Chondrocyte (in vitro differentiated cells): ENCODE measurements around the gene KAZN. TPM values are rescaled to one million over a fixed set of nuclear protein-coding genes. Genes with fewer than 3 reads are reported as not detected.

Source experiments
- DNase-seq: peaks from one replicate; pipeline ENCODE4 v3.0.0; 2021; ENCODE audit warnings: mixed read lengths, low spot score
- H3K27ac Mint-ChIP-seq: one replicate; pipeline ENCODE4 v1.8.0; 2021; ENCODE audit warnings: mild to moderate bottlenecking, moderate library complexity, mixed read lengths; ENCODE audit not compliant: unreplicated experiment
- H3K27me3 Mint-ChIP-seq: 2 replicates; pipeline ENCODE4 v1.8.0; 2021; ENCODE audit warnings: low read depth, mixed read lengths
- H3K36me3 Mint-ChIP-seq: 2 replicates; pipeline ENCODE4 v1.8.0; 2021; ENCODE audit warnings: low read depth, mixed read lengths
- H3K4me1 Mint-ChIP-seq: 2 replicates; pipeline ENCODE4 v1.8.0; 2021; ENCODE audit warnings: low read depth, mild to moderate bottlenecking, mixed read lengths
- H3K4me3 Mint-ChIP-seq: one replicate; pipeline ENCODE4 v1.8.0; 2021; ENCODE audit warnings: mild to moderate bottlenecking, moderate library complexity, mixed read lengths; ENCODE audit not compliant: unreplicated experiment
- H3K9me3 Mint-ChIP-seq: 2 replicates; pipeline ENCODE4 v1.8.0; 2021; ENCODE audit warnings: low read depth, mixed read lengths
- total RNA-seq: library from RNA; stranded (reverse); gene quantifications from 3 replicates; pipeline ENCODE4 v1.2.1, GENCODE V29; 2021
- TF ChIP-seq, protein P1 (sequence below): fragments of 200-600 bp; sonication (generic); IDR thresholded peaks from 2 replicates; pipeline ENCODE4 v1.5.0; 2021; ENCODE audit warnings: antibody characterized with exemption, mild to moderate bottlenecking, moderate library complexity

Gene KAZN
- total RNA-seq, 1 donor from 2014 or later = 29.6 TPM

DNA sequence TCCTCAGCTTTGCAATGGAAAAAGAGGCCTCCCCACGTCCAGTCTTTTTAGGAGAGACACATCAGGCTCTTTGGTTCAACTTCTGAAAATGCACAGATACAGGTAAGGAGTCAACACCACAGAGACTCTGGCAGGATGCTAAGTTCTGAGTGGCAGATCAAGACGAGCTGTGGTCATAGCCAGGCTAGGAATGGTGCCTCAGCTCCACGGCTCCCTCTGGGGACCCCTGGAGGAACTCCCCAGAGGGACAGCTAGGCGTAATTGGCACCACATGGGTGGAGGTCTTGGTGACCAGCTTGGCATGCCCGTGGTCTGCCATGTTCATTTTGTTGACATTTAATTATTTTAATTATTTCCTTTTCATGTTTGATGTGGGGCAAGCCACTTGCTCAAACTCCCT is 206.1 kb downstream of the KAZN start:
- Mint-ChIP-seq H3K27ac (no peak overlapping the region), H3K36me3 (peaks cover 2% of the 10 kb centered on the region), H3K9me3 (peaks cover 13% of the 10 kb centered on the region), H3K27me3 (peaks cover 2% of the 10 kb centered on the region), H3K4me3 (no peak overlapping the region), H3K4me1 (no peaks in the 10 kb centered on the region)
- TF ChIP-seq, protein P1, sequence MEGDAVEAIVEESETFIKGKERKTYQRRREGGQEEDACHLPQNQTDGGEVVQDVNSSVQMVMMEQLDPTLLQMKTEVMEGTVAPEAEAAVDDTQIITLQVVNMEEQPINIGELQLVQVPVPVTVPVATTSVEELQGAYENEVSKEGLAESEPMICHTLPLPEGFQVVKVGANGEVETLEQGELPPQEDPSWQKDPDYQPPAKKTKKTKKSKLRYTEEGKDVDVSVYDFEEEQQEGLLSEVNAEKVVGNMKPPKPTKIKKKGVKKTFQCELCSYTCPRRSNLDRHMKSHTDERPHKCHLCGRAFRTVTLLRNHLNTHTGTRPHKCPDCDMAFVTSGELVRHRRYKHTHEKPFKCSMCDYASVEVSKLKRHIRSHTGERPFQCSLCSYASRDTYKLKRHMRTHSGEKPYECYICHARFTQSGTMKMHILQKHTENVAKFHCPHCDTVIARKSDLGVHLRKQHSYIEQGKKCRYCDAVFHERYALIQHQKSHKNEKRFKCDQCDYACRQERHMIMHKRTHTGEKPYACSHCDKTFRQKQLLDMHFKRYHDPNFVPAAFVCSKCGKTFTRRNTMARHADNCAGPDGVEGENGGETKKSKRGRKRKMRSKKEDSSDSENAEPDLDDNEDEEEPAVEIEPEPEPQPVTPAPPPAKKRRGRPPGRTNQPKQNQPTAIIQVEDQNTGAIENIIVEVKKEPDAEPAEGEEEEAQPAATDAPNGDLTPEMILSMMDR = no peak
- no peak for DNase-seq

DNA sequence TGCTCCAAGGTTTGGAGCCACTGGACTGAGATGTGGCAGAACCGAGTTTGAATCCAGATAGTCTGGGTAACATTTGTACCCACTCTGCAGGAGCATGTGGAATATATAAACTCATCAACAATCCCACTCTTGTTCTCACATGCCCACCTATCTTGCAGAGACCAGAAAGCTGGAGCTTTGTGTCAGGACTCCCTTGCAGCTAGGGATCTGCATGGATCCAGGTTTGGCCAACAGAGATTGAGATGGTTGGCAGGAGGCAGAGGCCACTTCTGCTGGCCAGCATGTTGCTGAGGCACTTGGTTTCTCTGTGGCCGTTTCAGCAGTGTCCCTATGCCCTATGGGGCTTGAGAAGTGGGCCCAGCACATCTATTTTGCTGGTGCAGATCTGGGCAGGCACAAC is 208.3 kb downstream of the KAZN start:
- Mint-ChIP-seq H3K36me3 (peaks cover 2% of the 10 kb centered on the region), H3K27ac (no peak overlapping the region), H3K9me3 (peaks cover 13% of the 10 kb centered on the region), H3K27me3 (no peaks in the 10 kb centered on the region), H3K4me3 (no peak overlapping the region), H3K4me1 (no peaks in the 10 kb centered on the region)
- TF ChIP-seq, protein P1 = no peak
- no peak for DNase-seq

DNA sequence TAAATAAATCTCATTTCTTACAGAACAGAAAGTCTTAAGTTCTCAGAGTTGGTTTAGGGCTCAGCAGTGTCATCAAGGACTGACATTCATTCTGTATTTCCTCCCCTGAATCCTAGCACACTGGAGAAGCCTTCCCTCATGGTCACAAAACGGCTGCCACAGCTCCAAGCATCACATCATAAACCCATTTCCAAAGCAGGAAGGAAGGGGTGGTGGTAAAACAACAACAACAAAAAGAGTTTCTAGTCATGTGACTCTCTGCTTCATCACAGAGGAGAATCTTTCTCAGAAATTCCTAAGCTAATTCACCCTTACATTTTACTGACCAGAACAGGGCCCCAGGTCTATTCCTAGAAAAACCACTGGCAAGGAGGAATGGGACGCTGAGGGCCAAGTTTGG is 210.3 kb downstream of the KAZN start:
- no peaks in the 10 kb centered on the region for H3K4me1 Mint-ChIP-seq
- H3K4me3 Mint-ChIP-seq = no peak overlapping the region
- no peak for DNase-seq
- no peak overlapping the region for H3K27ac Mint-ChIP-seq
- peaks cover 2% of the 10 kb centered on the region for H3K36me3 Mint-ChIP-seq
- no peaks in the 10 kb centered on the region for H3K27me3 Mint-ChIP-seq
- TF ChIP-seq, protein P1 = no peak
- peaks cover 13% of the 10 kb centered on the region for H3K9me3 Mint-ChIP-seq

DNA sequence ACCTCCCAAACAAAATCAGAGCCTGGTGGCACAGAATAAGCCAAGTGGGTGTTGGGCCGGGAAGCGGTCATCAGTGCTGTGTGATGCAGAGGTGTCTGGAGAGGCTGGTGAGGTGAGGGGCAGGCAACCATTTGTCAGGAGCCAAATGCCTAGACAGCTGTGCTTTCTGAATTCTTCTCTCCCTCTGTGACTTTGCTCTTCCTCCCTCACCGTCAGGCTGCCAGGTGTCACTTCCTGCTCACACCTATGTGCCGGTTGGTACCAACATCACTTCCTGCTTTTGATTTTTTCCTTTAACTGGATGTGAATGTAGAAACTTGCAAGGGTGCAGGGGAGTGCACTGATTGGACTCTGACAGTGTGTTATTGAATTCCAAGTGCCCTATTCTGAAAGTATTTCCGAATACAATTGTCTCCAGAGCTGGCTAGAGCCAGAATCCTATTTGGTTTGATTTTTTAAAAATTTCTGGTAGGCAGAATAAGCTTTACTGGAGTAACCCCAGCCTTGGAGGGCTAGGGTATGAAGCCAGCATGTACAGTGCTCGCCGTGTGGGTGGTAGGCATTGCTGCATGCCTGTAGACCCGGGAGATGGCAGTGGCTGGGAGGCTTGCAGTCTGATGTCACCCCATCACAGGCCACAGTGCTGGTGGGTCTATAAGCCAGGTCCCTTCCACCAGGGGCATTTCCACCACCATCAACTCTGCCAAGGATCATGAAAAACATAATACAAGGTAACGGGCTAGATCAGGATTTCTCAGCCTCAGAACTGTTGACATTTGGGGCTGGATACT is 210.9 kb downstream of the KAZN start:
- H3K9me3 Mint-ChIP-seq = peaks cover 13% of the 10 kb centered on the region
- H3K27me3 Mint-ChIP-seq = no peaks in the 10 kb centered on the region
- H3K36me3 Mint-ChIP-seq = peaks cover 2% of the 10 kb centered on the region
- DNase-seq = no peak
- H3K4me3 Mint-ChIP-seq = no peak overlapping the region
- no peaks in the 10 kb centered on the region for H3K4me1 Mint-ChIP-seq
- H3K27ac Mint-ChIP-seq = no peak overlapping the region
- TF ChIP-seq, protein P1 = no peak

DNA sequence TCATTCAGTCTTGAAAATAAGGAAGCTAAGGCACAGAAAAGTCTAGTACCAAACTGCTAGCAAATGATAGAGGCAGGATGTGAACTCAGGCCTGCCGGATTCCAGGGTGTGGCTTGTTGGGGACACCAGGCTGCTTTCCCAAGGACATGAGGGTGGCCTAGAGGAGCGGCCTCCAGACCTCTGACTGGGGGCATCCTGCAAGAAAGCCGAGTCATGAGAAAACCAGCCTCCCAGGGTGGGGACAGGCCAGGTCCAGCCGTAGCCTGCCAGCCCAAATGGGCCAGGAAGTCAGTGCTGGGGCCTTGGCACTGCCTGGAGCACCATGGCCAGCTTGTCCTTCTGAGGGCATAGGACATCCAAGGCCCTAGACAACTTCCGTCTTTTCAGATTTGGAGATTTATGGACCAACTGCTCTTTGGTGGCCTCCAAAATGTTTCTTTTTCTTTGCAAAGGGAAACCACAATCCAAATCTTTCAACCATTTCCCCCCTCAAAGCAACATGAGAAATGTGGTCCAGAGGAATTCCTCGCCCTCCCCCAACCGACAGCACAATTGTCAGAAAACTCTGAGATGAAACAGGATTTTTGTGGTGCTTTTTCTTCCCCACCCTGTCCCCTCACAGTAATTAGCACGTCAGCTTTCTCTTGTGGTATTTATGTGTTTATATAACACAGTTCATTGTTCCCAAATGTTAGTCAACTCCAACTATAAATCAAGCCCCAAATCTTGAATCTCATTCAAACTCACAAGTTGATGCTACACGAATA is 212.3 kb downstream of the KAZN start:
- DNase-seq = no peak
- peaks cover 2% of the 10 kb centered on the region for H3K36me3 Mint-ChIP-seq

More for the DNA sequence above, 212.3 kb downstream of the KAZN start:
- Mint-ChIP-seq H3K27me3 (no peaks in the 10 kb centered on the region), H3K4me1 (no peaks in the 10 kb centered on the region), H3K9me3 (peaks cover 13% of the 10 kb centered on the region), H3K4me3 (no peak overlapping the region), H3K27ac (no peak overlapping the region)
- TF ChIP-seq, protein P1 = no peak
